EH (cell line): ENCODE results near the gene RBPJ.

ENCODE experiments used
- DNase-seq: peaks from one replicate; pipeline ENCODE4 v3.0.0-alpha.2; 2015; ENCODE audit warnings: low read depth

Gene RBPJ

GRCh38 chr4:26459756-26460530, 139.1 kb downstream of the RBPJ start:
- DNase-seq = peak; percentile 82

GRCh38 chr4:26462874-26463273, 142.1 kb downstream of the RBPJ start:
- DNase-seq = no peak

DNA sequence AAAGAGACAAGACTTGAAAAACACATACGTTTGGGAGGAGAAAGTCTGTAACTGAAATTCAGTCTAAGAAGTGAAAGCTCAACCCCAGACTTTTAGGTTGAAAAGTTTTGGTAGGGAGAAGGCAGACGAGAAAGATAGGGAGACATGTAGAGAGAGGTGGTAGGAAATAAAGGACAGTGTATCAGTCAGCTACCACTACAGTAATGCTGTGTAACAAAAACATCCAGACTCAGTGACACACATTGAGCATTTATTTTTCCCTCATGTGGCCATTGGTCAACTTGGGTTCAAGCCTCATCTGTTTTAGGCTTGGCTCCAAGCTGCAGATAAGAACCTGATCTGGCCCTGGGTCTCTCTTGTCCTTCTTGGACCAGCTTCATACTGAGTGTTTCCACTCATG, 142.6 kb downstream of the RBPJ start:
- DNase-seq = no peak

DNA sequence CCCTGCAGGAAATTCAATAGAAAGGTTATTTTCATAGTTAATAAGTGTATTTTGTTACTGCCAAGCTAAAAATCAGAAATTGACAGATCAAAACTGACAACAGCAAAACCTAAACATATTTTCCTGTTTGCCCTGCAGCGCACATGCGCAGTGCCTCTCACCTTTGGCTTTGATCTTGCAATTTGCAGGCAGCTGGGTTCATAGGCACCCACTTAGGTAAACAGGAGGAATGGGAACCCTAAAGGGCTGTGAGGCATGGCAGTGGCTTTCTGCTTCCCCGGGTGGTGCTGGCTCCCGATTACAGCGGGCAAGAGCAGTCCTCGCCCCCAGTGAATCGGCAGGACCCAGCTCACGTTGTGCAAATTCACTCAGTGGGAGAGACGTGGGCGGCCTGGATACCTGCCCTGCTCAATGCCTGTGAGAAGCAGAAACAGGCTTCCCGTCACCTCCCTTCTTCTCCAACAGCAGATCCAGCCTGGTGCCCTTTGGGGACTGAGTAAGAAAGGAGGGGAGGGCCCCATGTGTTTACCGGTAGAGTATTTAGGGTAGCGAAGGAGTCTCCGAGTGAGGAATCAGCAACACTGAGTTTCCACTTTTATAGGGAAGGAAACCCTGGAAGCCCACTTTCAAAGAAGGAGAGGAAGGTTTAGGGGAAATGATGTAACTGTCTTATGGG, 143.7 kb downstream of the RBPJ start:
- no peak for DNase-seq

- no peak for DNase-seq
Observed at GRCh38 chr4:26466578-26467270, 145.9 kb downstream of the RBPJ start.

GRCh38 chr4:26467724-26468123, 146.9 kb downstream of the RBPJ start:
- DNase-seq = no peak

GRCh38 chr4:26468283-26468949, 147.6 kb downstream of the RBPJ start:
- DNase-seq = no peak

DNA sequence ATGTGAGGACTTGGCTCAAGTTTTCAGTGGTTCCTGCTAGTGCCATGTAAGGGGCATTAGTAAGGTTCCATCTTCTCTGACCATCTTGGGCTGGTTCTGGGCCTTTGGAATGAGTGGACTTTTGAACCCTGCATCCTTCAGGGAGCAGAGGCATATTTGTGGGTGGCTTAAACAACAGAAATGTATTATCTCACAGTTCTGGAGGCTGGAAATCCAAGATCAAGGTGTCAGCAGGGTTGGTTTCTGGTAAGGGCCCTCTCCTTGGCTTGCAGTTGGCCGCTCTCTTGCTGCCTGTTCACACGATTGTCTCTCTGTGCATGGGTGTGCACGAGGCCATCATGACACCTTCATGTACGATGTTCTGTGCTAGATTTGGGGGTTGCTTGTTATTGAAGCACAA, 148.2 kb downstream of the RBPJ start:
- DNase-seq = no peak

DNA sequence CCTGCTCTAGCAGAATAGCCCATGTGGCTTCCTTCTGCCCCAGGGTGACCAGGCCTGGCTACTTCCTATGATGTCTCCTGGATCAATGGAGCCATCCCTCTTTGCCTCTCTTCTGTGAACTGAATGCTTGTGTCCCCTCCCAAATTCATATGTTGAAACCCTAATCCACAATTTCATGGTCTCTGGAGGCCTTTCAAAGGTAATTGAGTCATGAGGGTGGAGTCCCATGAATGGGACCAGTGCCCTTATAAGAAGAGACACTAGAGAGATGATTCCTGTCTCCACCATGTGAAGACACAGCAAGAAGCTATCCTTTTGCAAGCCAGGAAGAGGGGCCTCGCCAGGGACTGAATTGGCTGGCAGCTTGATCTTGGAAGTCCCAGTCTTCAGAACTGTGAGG, 151.1 kb downstream of the RBPJ start:
- DNase-seq = no peak

- no peak for DNase-seq
Observed at GRCh38 chr4:26473893-26474292, 153.1 kb downstream of the RBPJ start.

DNA sequence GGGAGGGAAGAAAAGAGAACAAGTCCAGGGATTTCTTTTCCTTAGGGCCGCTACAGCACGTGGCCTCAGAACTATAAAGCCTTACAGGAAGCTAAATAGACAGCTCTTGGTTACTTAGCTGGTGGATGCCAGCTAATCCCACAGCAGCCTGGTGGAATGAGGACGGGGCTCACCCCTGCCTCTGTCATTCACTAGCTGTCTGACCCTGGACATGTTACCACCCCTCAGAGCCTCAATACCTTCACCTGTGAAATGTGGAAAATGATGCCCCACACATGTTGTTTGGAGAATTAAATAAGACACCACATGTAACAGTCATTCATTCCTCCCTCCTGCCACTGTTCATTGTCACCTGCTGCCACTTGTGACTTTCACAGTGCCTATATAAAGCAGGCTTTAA, 153.7 kb downstream of the RBPJ start:
- no peak for DNase-seq

DNA sequence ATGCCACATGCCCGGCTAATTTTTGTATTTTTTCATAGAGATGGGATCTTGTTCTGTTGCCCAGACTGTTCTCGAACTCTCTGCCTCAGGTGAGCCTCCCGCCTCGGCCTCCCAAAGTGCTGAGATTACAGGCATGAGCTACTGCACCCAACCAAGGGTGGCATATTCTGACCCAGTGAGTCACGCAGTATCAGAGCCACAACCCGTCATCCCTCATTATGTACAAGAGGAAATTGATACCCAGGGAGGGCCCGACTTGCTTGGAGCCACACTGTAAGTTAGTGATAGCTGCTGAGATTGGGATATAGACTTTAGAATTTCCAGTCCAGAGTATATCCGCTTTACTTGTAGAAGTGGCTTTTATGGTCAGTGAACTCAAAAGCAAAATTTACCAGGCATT, 154.9 kb downstream of the RBPJ start:
- no peak for DNase-seq

DNA sequence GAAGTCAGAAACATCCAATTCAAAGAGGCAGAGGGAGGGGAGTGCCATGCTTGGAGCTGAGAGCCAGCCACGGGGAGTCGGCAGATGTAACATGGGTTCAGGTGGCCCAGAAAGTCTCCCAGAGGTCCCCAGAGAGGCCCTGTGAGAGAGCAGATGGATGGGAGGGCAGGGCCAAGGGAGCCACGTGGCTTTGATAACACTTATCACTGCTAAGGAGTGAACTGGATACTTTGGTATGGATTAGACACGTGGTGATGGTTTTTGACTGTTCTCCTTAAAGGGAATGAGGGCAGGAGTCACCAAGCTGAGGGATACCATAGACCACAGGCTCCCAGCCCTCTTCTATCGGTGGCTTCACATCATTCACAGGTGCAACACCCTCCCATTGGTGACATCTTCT, 155.7 kb downstream of the RBPJ start:
- no peak for DNase-seq

GRCh38 chr4:26478330-26478729, 157.5 kb downstream of the RBPJ start:
- no peak for DNase-seq

DNA sequence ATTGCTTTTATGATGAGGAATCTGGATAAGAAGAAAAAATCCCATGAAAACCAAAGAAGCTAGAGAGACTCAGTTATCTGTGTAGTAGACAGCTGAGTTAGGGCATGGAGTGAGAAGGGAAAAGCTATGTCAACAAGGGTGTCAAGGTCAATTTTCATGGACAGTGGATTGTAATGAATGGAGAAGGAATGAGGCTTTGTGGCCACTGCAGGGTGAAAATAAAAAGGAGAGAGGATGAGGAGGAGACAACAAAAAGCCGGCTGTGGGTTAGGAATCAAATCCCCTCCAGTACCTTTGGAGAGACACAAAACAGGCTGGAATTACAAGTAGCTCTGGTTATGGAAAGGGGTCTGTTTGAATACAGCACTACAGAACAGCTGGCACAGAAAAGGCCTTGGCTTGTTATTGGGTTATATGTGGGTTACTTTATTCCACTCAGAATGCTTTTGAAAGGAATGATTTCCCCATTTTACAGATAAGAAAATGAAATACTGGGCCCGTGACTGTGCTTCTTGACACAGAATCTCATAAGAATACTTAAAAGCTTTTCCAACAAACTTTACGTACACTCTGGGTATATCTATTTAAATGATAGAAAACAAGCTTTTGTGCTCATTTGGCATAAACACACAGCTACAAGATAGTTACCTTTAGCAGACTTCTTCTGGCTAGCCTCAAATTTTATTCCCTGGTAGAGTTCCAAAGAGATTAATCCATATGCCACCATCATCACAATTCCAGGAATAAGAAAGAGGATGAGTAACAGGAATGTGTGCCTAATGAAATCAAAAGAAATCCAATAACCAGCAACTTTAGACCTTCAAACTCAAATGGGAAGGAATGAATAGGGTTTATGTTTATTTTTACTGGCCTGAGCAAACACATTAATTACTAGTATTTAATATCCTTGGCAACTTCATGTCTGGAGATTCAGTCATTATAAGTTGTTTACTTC, 162.0 kb downstream of the RBPJ start:
- peak; percentile 58 for DNase-seq

DNA sequence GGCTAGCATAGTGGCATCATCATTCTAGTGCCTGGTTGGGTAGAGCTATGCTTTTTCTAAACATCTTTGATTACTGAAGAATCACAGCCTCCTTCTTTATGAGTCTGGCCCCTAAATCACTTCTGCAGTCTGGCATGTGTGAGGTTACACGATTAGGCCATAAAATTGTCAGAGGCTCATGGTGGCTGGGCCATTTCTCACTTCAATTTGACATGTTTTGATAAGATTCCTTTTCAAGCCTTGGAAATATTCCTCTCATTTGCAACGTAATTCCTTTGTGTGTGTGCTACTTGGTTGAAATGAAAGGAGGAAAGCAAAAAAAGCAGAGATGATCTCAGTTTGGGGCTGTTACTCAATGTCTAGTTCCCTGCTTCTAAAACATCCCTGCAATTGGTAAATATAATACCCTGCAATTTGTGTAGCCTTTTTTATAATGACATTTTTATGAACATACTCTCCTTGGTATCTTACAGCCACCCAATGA, 163.3 kb downstream of the RBPJ start:
- peak; percentile 70 for DNase-seq

GRCh38 chr4:26484516-26484915, 163.7 kb downstream of the RBPJ start:
- DNase-seq = peak; percentile 31
